Measurements from ENCODE around the gene ARL13B.
"Not testable (repeated sequence)": the region's sequence is repeated elsewhere in the genome, so short reads cannot be mapped to it uniquely, and the experiment has no call there.

The ARL13B gene

DNA sequence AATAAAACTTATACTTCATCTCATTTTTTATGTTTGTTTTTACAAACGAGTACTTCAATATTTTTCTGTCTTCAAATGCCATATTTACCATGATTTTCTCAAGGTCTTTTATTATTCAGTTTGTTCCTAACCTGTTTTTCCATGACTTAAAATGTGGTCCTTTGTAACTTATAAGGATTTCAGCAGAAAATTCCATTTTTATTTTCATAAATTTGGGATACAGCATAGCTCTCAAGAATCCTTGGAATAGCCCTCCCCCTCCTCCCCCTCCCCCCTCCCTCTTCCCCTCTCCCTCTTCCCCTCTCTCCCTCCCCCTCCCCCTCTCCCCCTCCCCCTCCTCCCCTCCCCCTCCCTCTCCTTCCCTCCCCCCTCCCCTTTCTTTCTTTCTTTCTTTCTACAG lies 63.3 kb downstream of the ARL13B start:
- no peak overlapping the region for H3K4me3 ChIP-seq (ENCODE audit: low read length)
- H3K79me2 ChIP-seq (ENCODE audit: low read length), result no peaks in the 10 kb centered on the region
- no peak overlapping the region for H2AFZ ChIP-seq (ENCODE audit: low read length)
- H3K9me3 ChIP-seq (replicated peaks; ENCODE audit: insufficient read depth, low read length), result no peaks in the 10 kb centered on the region
- no peaks in the 10 kb centered on the region for H3K9me2 ChIP-seq (replicated peaks; ENCODE audit: insufficient read depth, low read length)
- H3K4me2 ChIP-seq (ENCODE audit: low read depth, low read length), result no peak overlapping the region
- DNase-seq, result no peak
- no peaks in the 10 kb centered on the region for H3K4me1 ChIP-seq (ENCODE audit: low read length)
- no peak overlapping the region for H3K27ac ChIP-seq (ENCODE audit: low read length)
- H4K20me1 ChIP-seq (ENCODE audit: insufficient read depth, low read length), result no peaks in the 10 kb centered on the region
- H3K36me3 ChIP-seq (replicated peaks; ENCODE audit: insufficient read depth, low read length), result no peaks in the 10 kb centered on the region
- H3F3A ChIP-seq (ENCODE audit: insufficient read depth, low read length), result no peaks in the 10 kb centered on the region
- H3K27me3 ChIP-seq (replicated peaks; ENCODE audit: insufficient read depth, low read length), result no peaks in the 10 kb centered on the region
- H3K9ac ChIP-seq (ENCODE audit: low read length), result no peak overlapping the region
- TF ChIP-seq, protein P1, sequence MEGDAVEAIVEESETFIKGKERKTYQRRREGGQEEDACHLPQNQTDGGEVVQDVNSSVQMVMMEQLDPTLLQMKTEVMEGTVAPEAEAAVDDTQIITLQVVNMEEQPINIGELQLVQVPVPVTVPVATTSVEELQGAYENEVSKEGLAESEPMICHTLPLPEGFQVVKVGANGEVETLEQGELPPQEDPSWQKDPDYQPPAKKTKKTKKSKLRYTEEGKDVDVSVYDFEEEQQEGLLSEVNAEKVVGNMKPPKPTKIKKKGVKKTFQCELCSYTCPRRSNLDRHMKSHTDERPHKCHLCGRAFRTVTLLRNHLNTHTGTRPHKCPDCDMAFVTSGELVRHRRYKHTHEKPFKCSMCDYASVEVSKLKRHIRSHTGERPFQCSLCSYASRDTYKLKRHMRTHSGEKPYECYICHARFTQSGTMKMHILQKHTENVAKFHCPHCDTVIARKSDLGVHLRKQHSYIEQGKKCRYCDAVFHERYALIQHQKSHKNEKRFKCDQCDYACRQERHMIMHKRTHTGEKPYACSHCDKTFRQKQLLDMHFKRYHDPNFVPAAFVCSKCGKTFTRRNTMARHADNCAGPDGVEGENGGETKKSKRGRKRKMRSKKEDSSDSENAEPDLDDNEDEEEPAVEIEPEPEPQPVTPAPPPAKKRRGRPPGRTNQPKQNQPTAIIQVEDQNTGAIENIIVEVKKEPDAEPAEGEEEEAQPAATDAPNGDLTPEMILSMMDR (IDR thresholded peaks at IDR 0.05; ENCODE audit: low read length), result no peak
- TF ChIP-seq EZH2phosphoT487 (IDR thresholded peaks at IDR 0.05; ENCODE audit: low read length) (no peak), EZH2 (optimal IDR thresholded peaks at IDR 0.05; ENCODE audit: low read depth, low read length) (no peak)

DNA sequence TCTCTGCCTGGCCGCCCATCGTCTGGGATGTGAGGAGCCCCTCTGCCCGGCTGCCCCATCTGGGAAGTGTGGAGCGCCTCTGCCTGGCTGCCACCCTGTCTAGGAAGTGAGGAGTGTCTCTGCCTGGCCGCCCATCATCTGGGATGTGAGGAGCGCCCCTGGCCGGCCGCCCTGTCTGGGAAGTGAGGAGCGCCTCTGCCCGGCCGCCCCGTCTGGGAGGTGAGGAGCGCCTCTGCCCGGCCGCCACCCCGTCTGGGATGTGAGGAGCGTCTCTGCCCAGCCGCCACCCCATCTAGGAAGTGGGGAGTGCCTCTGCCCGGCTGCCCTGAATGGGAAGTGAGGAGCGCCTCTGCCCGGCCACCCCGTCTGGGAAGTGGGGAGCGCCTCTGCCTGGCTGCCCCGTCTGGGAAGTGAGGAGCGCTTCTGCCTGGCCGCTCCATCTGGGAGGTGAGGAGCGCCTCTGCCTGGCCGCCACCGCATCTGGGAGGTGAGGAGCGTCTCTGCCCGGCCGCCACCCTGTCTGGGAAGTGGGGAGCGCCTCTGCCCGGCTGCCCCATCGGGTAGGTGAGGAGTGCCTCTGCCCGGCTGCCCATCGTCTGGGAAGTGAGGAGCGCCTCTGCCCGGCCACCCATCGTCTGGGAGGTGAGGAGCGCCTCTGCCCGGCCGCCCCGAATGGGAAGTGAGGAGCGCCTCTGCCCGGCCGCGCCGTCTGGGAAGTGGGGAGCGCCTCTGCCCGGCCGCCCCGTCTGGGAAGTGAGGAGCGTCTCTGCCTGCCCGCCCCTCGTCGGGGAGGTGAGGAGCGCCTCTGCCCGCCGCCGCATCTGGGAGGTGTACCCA lies 64.4 kb downstream of the ARL13B start:
- not testable (repeated sequence) for H3K4me3 ChIP-seq (ENCODE audit: low read length); H3K79me2 ChIP-seq (ENCODE audit: low read length); H3K9ac ChIP-seq (ENCODE audit: low read length); H3K9me2 ChIP-seq (replicated peaks; ENCODE audit: insufficient read depth, low read length); H4K20me1 ChIP-seq (ENCODE audit: insufficient read depth, low read length); H3K9me3 ChIP-seq (replicated peaks; ENCODE audit: insufficient read depth, low read length); DNase-seq; H3K27ac ChIP-seq (ENCODE audit: low read length); H3K4me2 ChIP-seq (ENCODE audit: low read depth, low read length); H3K27me3 ChIP-seq (replicated peaks; ENCODE audit: insufficient read depth, low read length); H3K4me1 ChIP-seq (ENCODE audit: low read length); H2AFZ ChIP-seq (ENCODE audit: low read length); H3K36me3 ChIP-seq (replicated peaks; ENCODE audit: insufficient read depth, low read length); H3F3A ChIP-seq (ENCODE audit: insufficient read depth, low read length)

DNA sequence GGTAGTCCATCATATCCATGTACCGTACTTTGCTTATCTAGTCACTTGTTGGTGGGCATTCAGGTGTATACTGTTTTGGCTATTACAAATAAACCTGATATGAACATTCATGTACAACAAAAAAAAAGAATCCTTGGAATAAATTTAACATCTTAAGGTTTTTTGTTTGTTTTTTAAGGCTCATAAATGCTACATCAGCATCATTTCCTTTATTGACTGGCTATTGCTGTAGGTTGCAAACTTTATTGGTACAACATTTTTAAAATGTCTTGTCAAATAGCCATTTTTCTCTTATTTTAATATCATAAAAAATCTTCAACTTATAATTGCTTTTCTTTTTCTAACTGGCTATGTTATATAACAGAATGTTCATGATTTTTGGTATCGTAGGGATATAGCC lies 66.6 kb downstream of the ARL13B start:
- TF ChIP-seq EZH2 (optimal IDR thresholded peaks at IDR 0.05; ENCODE audit: low read depth, low read length) (no peak), EZH2phosphoT487 (IDR thresholded peaks at IDR 0.05; ENCODE audit: low read length) (no peak)

DNA sequence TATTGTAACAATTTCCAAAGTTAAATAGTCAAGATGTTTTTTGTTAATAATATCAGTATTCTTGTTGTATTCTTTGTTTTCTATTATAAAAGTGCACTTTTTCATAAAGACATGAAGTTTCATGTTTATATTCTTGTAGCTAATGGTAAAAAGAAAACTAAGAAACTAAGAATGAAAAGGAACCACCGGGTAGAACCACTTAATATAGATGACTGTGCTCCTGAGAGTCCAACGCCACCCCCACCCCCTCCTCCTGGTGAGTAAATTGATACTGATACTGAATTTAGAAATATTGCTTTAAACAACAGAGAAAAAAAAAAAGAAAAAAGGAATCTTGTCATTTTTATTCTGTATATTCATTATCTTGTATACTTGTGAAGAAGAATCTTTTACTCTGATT lies 69.3 kb downstream of the ARL13B start:
- Histone ChIP-seq H3K36me3 (replicated peaks; ENCODE audit: insufficient read depth, low read length) (no peaks in the 10 kb centered on the region), H3K9ac (ENCODE audit: low read length) (no peak overlapping the region), H3K4me1 (ENCODE audit: low read length) (no peaks in the 10 kb centered on the region), H3K27ac (ENCODE audit: low read length) (no peak overlapping the region), H3K9me3 (replicated peaks; ENCODE audit: insufficient read depth, low read length) (no peaks in the 10 kb centered on the region), H4K20me1 (ENCODE audit: insufficient read depth, low read length) (no peaks in the 10 kb centered on the region), H3K4me2 (ENCODE audit: low read depth, low read length) (no peak overlapping the region), H3K79me2 (ENCODE audit: low read length) (no peaks in the 10 kb centered on the region), H3K27me3 (replicated peaks; ENCODE audit: insufficient read depth, low read length) (no peaks in the 10 kb centered on the region), H3K4me3 (ENCODE audit: low read length) (no peak overlapping the region), H2AFZ (ENCODE audit: low read length) (no peak overlapping the region), H3F3A (ENCODE audit: insufficient read depth, low read length) (no peaks in the 10 kb centered on the region), H3K9me2 (replicated peaks; ENCODE audit: insufficient read depth, low read length) (no peaks in the 10 kb centered on the region)
- no peak for DNase-seq
- TF ChIP-seq EZH2phosphoT487 (IDR thresholded peaks at IDR 0.05; ENCODE audit: low read length) (no peak), EZH2 (optimal IDR thresholded peaks at IDR 0.05; ENCODE audit: low read depth, low read length) (no peak)
- TF ChIP-seq, protein P1 (IDR thresholded peaks at IDR 0.05; ENCODE audit: low read length), result no peak

More for the DNA sequence above, 66.6 kb downstream of the ARL13B start:
- Histone ChIP-seq H3K9me2 (replicated peaks; ENCODE audit: insufficient read depth, low read length) (no peaks in the 10 kb centered on the region), H3K4me1 (ENCODE audit: low read length) (no peaks in the 10 kb centered on the region), H3K4me3 (ENCODE audit: low read length) (no peak overlapping the region), H3K27ac (ENCODE audit: low read length) (no peak overlapping the region), H3K4me2 (ENCODE audit: low read depth, low read length) (no peak overlapping the region), H3F3A (ENCODE audit: insufficient read depth, low read length) (no peaks in the 10 kb centered on the region), H4K20me1 (ENCODE audit: insufficient read depth, low read length) (no peaks in the 10 kb centered on the region), H3K9me3 (replicated peaks; ENCODE audit: insufficient read depth, low read length) (no peaks in the 10 kb centered on the region), H3K36me3 (replicated peaks; ENCODE audit: insufficient read depth, low read length) (no peaks in the 10 kb centered on the region), H3K27me3 (replicated peaks; ENCODE audit: insufficient read depth, low read length) (no peaks in the 10 kb centered on the region), H3K9ac (ENCODE audit: low read length) (no peak overlapping the region), H3K79me2 (ENCODE audit: low read length) (no peaks in the 10 kb centered on the region), H2AFZ (ENCODE audit: low read length) (no peak overlapping the region)
- no peak for DNase-seq
